Right ventricle myocardium superior (tissue), 1 donor: ENCODE results near the gene CTDSPL2. TPM values are rescaled to one million over a fixed set of nuclear protein-coding genes. Genes with fewer than 3 reads are reported as not detected.
A peak's percentile ranks its signal among the peaks of the same experiment; 100 is the strongest.
"Not testable (repeated sequence)": the region's sequence is repeated elsewhere in the genome, so short reads cannot be mapped to it uniquely, and the experiment has no call there.

Source experiments
- ATAC-seq: fragments of 200-7000 bp; cut with Tn5 transposase; one replicate; pipeline ENCODE4 v1.9.1; 2020; ENCODE audit warnings: mild to moderate bottlenecking; ENCODE audit not compliant: poor library complexity
- DNase-seq: peaks from one replicate; pipeline ENCODE4 v3.0.0-alpha.2; 2020
- intact Hi-C: fragments of 100-400 bp; cut with DNase I; formaldehyde crosslinking; loops from one replicate; pipeline ENCODE4 v1.11.2; 2022
- total RNA-seq: library from RNA; stranded (reverse); fragmentation: NEBNext Ultra II Directional; extraction: Animal tissue kit (Norgen Biotek cat#: 25700); gene quantifications from one replicate; pipeline ENCODE4 v1.2.1, GENCODE V29; 2021
- donor health status: DM: no; HTN: yes; CAD: no; lungs with severe emphysema.

Gene CTDSPL2
- total RNA-seq, 1 donor from 2014 or later, result 16.6 TPM

DNA sequence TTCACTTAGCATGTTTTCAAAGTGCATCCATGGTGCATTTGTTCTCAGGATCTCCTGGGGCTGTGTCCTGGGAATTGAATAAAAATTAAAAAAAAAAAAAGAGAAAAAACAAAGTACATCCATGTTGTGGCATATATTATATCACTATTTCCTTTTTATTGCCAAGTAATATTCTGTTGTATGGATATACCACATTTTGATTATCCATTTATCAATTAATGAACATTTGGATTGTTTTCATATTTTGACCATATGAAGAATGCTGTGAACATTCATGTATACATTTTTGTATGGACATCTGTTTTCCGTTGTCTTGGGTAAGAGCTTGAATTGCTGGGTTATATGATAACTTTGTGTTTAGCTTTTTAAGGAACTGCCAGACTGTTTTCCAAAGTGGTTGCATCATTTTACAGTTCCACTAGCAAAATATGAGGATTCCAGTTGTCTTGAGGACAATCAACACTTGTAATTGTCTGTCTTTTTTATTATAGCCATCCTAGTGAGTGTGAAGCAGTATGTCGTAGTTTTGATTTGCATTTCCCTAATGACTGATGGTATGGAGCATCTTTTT, 44.5 kb downstream of the CTDSPL2 start:
- DNase-seq (no peak), ATAC-seq (no peak)
- intact Hi-C loops, result no loop called here

DNA sequence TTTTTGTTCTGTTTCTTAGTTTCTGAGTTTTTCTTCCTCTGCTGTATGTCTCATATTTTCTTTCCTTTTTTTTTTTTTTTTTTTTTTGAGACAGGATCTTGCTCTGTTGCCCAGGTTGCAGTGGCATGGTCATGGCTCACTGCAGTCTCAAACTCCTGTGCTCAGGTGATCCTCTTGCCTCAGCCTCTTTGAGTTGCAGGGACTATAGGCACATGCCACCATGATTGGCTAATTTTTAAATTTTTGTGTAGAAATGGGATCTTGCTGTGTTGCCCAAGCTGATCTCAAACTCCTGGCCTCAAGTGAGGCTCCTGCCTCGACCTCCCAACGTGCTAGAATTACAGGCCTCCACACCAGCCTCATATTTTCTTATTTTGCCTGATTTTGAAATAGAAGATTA, 51.9 kb downstream of the CTDSPL2 start:
- ATAC-seq (no peak), DNase-seq (no peak)
- intact Hi-C loops, result no loop called here

DNA sequence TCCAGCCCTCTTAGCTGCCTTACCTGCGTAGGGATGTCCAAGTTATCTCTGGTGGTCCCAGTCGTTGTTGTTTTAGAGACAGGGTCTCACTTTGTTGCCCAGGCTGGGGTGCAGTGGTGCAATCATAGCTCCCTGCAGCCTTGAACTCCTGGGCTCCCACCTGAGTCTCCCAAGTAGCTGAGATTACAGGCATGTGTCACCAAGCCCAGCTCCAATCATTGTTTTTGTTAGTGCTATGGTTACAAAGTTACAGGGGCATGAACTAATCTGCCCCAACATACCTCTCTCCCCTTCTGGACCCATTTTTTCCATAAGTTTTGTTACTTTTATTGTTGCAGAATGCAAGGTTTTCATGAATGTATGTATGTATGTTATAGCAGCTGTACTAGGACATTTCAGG, 54.7 kb downstream of the CTDSPL2 start:
- ATAC-seq, result no peak
- intact Hi-C loops, result no loop called here
- no peak for DNase-seq

DNA sequence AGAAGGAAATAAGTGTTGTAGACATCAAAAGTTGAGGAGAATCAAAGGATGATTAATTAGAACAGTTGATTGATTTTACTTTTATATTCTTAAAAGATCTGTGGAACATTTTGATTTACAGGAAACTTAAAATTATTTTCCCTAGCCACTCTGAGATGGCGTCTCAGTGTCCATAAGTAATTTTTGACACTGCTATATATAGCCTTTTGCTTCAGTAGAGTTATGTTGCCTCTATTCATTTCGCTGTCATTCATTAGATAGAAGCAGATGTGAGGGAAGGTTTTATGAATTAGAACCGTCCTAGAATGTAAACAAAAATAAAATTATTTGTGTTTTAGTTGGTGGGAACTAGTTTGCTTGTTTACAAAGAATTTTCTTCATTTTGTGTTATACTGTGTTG, 58.5 kb downstream of the CTDSPL2 start:
- ATAC-seq, result peak; percentile 46
- intact Hi-C loops, result no loop called here
- no peak for DNase-seq

DNA sequence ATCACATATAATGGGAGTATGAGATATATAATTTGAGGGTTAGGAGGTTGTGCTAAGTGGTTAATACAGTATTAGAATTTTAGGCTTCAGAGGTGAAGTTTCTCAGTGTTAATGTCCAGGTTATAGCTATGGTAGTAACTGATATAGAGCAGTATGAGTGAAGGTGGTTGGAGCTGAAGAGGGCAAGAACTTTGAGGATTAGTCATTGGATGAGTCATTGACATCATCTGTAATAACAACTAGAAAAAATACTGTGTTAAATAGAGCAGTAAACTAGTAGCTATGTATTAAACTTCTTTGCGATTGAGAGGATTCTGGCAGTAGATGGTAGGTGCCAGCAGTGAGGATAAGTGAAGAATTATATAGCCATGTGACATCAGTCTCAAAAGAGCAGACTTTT, 62.0 kb downstream of the CTDSPL2 start:
- ATAC-seq (no peak), DNase-seq (no peak)
- intact Hi-C loops, result no loop called here

DNA sequence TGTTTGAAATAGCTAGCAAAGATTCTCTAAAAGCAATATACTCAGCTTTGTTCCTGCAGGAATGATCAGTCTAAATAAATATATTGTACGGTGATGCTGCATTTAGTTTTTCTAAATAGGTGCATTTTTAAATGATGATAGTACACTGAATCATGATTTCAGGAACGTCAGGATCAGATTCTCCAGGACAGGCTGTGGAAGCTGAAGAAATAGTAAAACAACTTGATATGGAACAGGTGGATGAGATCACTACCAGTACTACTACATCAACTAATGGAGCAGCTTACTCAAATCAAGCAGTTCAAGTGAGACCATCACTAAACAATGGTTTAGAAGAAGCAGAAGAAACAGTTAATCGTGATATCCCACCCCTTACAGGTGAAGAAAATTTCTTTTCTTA, 63.2 kb downstream of the CTDSPL2 start:
- ATAC-seq, result no peak
- intact Hi-C loops, result no loop called here

DNA sequence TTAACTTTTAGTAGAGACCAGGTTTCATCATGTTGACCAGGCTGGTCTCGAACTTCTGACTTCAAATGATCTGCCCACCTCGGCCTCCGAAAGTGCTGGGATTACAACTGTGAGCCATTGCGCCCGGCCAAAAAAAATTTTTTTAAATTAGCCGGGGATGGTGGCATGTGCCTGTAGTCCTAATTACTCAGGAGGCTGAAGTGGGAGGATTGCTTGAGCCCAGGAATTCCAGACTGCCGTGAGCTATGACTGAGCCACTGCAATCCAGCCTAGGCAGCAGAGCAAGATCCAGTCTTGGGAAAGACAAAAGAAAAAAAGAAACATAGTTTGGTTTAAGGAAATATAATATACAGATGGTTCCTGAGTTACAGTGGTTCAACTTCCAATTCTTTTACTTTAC, 64.6 kb downstream of the CTDSPL2 start:
- intact Hi-C loops, result no loop called here
- ATAC-seq (no peak), DNase-seq (no peak)

More for the DNA sequence above, 63.2 kb downstream of the CTDSPL2 start:
- DNase-seq, result no peak

DNA sequence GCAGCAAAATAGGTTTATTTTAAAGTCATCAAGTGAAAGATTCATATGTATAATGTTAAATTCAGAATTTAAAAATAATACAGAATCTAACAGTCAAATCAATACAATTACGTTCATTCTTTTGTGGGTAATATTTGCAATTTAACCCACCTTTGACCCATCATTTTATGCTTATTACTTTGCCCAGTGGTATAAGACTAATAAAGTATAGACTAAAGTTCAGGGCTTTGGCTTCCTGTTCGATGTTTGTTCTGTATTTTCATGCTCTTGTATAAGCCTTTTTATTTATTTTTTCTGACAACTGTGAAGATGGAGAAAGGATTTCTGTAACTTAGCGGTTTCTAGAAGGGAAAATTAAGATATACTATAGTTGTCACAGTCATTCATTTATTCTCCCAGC, 65.2 kb downstream of the CTDSPL2 start:
- intact Hi-C loops, result no loop called here
- DNase-seq (no peak), ATAC-seq (no peak)

DNA sequence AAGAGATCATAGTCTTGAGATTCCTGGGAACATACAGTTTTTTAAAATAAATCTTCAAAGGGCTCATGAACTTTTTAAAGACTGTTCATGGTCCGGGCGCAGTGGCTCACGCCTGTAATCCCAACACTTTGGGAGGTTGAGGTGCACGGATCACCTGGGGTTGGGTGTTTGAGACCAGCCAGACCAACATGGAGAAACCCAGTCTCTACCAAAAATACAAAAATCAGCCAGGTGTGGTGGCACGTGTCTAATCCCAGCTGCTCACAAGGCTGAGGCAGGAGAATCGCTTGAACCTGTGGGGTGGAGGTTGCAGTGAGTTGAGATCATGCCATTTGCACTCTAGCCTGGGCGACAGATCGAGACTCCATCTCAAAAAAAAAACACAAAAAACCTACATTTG, 68.1 kb downstream of the CTDSPL2 start:
- ATAC-seq (no peak), DNase-seq (no peak)
- intact Hi-C loops, result no loop called here

DNA sequence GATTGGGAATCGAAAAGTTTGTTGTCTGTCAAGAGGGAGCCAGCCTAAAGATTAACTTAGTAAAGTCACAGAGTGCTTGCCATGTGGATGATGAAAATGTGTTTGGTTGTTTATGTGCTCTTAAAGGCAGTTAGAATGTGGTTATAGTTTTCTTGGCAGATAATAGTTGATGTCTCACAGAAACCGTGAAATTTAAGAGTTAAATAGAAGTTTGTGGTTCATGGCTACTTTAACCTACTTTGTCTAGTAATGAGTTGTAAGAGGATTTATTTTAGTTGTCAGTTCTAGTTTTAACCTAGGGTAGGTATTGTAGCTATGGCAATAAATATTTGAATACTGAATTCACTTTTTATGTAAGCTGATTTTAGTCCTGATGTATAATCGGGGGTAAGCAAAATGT, 73.1 kb downstream of the CTDSPL2 start:
- ATAC-seq (no peak), DNase-seq (no peak)
- intact Hi-C loops, result no loop called here

DNA sequence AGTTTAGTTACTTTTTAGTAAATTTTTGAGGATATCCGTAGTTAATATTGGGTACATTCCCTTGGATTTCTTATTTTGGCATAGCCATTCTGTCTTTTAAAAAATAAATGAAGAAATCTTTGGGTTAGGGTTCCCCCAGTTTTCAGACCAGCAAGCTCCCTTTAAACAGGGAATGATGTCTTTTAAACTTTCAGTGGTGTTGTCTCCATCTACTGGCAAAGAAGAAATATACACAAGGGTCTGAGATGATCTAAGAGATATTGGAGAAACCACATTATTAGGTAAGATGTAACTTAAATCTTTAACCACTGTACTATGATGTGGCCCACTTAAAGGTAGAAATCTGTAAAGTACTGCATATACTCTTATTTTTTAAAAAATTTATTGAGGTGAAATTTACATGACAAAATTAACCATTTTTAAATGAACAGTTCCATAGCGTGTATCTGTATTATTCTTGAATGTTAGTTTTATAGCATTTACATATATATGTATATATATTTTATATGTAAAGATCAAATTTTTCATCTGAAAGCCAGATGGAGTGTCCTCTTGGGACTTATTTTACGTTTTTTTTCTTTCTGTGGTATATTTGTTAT, 74.4 kb downstream of the CTDSPL2 start:
- ATAC-seq (peak; percentile 62), DNase-seq (no peak)
- intact Hi-C loops, result no loop called here

DNA sequence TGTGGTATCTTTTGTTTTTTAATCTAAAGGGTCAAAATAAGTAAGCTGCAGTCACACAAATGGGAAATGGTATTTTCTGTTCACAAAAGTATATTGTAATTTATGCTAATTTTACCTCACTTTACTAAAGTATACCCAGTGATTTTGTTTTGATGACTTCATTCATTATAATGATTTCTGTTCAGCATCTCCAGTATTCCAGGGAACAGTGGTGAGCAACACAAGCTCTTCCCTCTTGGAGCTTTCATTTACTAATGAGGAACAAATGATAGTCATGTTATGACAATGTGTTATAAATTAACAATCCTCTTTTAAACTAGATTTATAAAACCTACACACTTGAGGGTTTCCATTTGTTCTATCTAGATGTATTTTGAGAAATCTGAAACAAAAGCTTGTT, 89.0 kb downstream of the CTDSPL2 start:
- intact Hi-C loops, result no loop called here
- no peak for ATAC-seq
- no peak for DNase-seq

DNA sequence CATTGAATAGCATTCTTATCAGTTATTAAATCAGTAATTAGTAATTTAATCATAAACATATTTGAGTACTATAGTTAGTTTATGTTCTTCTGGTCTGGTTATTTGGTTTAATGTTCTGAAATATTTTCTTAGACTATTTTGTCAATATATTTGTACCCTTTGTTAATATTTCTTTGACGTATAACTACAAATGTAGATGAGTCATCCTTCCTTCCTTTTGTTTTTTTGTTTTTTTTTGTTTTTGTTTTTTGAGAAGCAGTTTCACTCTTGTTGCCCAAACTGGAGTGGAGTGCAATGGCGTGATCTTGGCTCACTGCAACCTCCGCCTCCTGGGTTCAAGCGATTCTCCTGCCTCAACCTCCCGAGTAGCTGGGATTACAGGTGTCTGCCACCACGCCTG, 92.1 kb downstream of the CTDSPL2 start:
- ATAC-seq (no peak), DNase-seq (no peak)
- intact Hi-C loops, result no loop called here

DNA sequence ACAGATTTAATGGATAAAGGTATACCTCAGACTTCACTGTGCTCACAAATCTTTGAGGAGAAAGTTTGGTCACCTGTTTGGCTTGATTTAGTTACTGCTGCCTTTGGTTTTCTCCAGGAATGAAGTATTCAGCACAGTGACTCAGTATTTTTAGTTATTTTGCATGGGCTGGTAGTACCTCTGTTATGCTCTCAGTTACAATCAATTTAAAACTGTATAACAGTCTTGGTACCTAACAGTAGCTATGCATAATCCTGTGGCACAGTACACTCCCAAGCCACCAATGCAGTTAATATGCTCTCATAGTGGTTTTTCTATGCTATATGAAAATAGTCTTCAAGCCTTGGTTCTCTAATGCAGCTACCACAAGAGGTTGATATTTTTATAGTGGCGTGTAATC, 97.6 kb downstream of the CTDSPL2 start:
- no peak for DNase-seq
- no peak for ATAC-seq
- intact Hi-C loops, result no loop called here

DNA sequence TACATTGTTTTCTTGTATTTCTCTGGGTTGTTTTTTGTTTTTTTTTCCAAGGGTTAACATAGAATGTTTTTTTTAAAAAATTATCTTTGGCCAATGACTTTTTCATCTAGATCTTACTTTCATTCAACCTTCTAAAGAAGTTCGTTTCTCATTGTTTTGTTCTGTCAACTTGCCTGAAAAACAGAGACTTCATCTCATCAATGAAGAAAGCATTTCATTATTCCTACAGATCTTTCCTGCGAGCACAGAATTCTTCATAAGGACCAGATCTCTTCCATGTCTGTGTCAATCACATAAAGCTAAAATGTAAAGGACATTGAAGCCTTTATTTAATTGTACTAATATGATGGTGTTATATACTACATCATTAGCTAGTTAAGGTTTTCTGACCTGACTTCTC, 99.8 kb downstream of the CTDSPL2 start:
- ATAC-seq (no peak), DNase-seq (no peak)
- intact Hi-C loops, result no loop called here

DNA sequence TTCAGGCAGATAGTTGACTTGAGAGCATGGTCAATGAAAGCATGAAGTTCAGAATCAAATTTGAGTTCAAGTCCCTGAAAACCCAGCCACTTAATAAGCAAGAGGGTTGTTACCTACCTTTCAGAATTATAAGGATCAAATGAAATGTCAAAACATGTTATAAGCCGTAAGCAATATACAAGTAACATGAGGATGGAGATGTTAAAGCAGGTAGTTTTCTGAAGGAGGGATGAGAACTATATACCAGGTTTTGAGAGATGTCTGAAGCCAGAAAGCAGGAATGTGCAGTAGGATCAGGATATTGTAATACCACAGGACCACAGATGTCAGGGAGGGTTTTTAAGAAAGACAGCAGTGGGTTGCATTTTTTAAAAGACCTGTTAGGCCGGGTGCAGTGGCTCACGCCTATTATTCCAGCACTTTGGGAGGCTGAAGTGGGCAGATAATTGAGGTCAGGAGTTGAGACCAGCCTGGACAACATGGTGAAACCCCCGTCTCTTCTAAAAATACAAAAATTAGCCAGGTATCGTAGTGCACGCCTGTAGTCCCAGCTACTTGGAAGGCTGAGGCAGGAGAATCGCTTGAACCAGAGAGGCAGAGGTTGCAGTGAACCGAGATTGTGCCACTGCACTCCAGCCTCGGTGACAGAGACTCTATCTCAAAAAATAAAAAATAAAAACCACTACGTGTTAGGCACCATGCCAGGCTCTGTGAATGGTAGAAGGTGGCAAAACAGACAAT, 102.6 kb downstream of the CTDSPL2 start:
- no peak for ATAC-seq
- intact Hi-C loops, result no loop called here
- DNase-seq, result no peak

DNA sequence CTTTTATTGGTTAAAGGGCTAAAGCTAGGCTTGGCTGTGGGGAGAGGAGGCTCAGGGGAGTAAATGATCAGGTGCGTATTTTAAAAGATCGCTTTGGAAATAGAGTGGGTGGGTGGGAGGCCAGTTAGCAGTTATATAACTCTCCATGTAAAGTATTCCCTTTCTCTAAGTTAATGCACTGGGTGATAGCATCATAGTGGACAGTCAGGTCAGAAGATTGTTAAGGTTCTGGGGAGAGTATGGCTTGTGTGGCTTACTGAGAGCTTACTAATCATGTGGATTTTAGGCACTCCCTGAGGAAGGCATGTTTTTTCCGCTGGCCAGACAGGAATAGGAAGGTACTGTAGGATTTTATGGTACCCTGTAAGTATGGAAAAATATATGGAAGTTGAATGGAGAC, 103.2 kb downstream of the CTDSPL2 start:
- ATAC-seq, result no peak
- DNase-seq, result no peak
- intact Hi-C loops, result no loop called here

DNA sequence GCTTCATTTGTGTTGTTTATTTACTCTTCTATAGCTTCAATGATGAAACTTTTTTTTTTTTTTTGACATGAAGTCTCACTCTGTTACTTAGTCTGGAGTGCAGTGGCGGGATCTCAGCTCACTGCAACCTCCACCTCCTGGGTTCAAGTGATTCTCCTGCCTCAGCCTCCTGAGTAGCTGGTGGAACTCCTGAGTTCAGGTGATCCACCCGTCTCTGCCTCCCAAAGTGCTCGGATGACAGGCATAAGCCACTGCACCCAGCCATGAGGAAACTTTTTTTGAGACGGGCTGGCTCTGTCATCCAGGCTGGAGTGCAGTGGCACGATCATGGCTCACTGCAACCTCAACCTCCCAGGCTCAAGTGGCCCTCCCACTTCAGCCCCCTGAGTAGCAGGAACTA, 104.8 kb downstream of the CTDSPL2 start:
- intact Hi-C loops, ATAC-seq, DNase-seq: not testable (repeated sequence)

DNA sequence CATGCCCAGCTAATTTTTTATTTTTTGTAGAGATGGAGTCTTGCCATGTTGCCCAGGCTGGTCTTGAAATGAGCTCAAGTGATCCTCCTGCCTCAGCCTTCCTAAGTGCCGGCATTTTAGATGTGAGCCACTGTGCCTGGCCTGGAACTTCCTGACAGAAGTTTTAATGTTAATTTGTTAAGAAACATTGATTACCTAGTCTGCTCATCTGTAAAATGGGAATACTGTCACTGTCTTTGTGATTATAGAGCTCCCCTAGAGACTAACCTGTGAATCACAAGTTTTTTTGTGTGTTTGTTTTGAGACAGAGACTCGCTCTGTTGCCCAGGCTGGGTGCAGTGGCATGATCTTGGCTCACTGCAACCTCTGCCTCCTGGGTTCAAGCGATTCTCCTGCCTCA, 105.3 kb downstream of the CTDSPL2 start:
- no peak for ATAC-seq
- intact Hi-C loops, result no loop called here

DNA sequence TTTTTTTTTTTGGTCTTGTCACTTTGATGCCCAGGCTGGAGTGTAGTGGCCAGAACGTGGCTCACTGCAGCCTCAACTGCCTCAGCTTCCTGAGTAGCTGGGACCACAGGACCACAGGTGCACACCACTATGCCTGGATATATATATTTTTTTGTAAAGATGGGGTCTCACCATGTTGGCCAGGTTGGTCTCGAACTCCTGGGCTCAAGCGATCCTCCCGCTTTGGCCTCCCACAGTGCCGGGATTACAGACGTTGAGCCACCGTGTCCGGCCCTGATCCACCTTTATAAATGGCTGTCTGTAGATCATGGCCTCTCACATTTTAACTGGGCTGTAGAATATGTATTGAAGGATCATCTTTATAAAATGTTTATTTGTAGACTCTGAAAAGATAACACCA, 107.7 kb downstream of the CTDSPL2 start:
- DNase-seq (no peak), ATAC-seq (no peak)
- intact Hi-C loops, result no loop called here

More for the DNA sequence above, 105.3 kb downstream of the CTDSPL2 start:
- no peak for DNase-seq
